AG08395 (cell line): Measurements from ENCODE around the gene SQSTM1.
"Not testable (repeated sequence)": the region's sequence is repeated elsewhere in the genome, so short reads cannot be mapped to it uniquely, and the experiment has no call there.

Source experiments
- DNase-seq: peaks from one replicate; pipeline ENCODE4 v3.0.0; 2012; ENCODE audit warnings: mixed read lengths, low spot score

SQSTM1 gene

GRCh38 chr5:179820483-179821297 lies at the start of gene SQSTM1:
TSS of gene SQSTM1 (plus strand) at chr5:179820905. CDS start at chr5:179820937, 32 bp downstream.
- DNase-seq, result peak; percentile 92

GRCh38 chr5:179771311-179771895 lies 49.3 kb upstream of the SQSTM1 start:
- no peak for DNase-seq

GRCh38 chr5:179772351-179772750 lies 48.4 kb upstream of the SQSTM1 start:
- DNase-seq, result no peak

- no peak for DNase-seq
These were observed 47.0 kb upstream of the SQSTM1 start for GRCh38 chr5:179773686-179774040.

GRCh38 chr5:179774442-179774841 lies 46.3 kb upstream of the SQSTM1 start:
- no peak for DNase-seq

GRCh38 chr5:179776411-179776938 lies 44.2 kb upstream of the SQSTM1 start:
- DNase-seq, result no peak

GRCh38 chr5:179777456-179777855 lies 43.2 kb upstream of the SQSTM1 start:
- DNase-seq, result no peak

GRCh38 chr5:179777909-179778308 lies 42.8 kb upstream of the SQSTM1 start:
- no peak for DNase-seq

- no peak for DNase-seq
These were observed 42.1 kb upstream of the SQSTM1 start for GRCh38 chr5:179778591-179778990.

- no peak for DNase-seq
These were observed 40.9 kb upstream of the SQSTM1 start for GRCh38 chr5:179779826-179780225.

GRCh38 chr5:179780362-179780761 lies 40.3 kb upstream of the SQSTM1 start:
- DNase-seq, result no peak

- no peak for DNase-seq
These were observed 38.9 kb upstream of the SQSTM1 start for GRCh38 chr5:179781846-179782245.

GRCh38 chr5:179783128-179783527 lies 37.6 kb upstream of the SQSTM1 start:
- no peak for DNase-seq

GRCh38 chr5:179786861-179787260 lies 33.8 kb upstream of the SQSTM1 start:
- no peak for DNase-seq

- DNase-seq, result no peak
These were observed 32.4 kb upstream of the SQSTM1 start for GRCh38 chr5:179788193-179788854.

GRCh38 chr5:179789278-179789677 lies 31.4 kb upstream of the SQSTM1 start:
- not testable (repeated sequence) for DNase-seq

GRCh38 chr5:179791881-179792611 lies 28.7 kb upstream of the SQSTM1 start:
- DNase-seq, result no peak

- no peak for DNase-seq
These were observed 27.9 kb upstream of the SQSTM1 start for GRCh38 chr5:179792612-179793467.

GRCh38 chr5:179793468-179794139 lies 27.1 kb upstream of the SQSTM1 start, which contains the start of gene LTC4S:
TSS of gene LTC4S (plus strand) at chr5:179793986. CDS start at chr5:179794081, 95 bp downstream.
- peak; percentile 83 for DNase-seq

GRCh38 chr5:179794171-179794570 lies 26.5 kb upstream of the SQSTM1 start:
- no peak for DNase-seq

GRCh38 chr5:179794575-179794974 lies 26.1 kb upstream of the SQSTM1 start:
- no peak for DNase-seq
